Mucosa of rectum (tissue), 2 donors: ENCODE results near the gene EPHB2.
"Not testable (repeated sequence)": the region's sequence is repeated elsewhere in the genome, so short reads cannot be mapped to it uniquely, and the experiment has no call there.

Source experiments
- H3K27ac ChIP-seq, 2 donors: one replicate each; pipeline ENCODE4 v1.7.0; 2013; ENCODE audit warnings: inconsistent platforms in 2 of 2, low read depth in 2 of 2, low read length in 2 of 2
- H3K27me3 ChIP-seq, 2 donors: one replicate each; pipeline ENCODE4 v1.7.0; 2013; ENCODE audit warnings: low read length in 2 of 2; ENCODE audit not compliant: control insufficient read depth in 2 of 2, insufficient read depth in 2 of 2
- H3K36me3 ChIP-seq, 2 donors: one replicate each; pipeline ENCODE4 v1.7.0; 2013; ENCODE audit warnings: low read length in 2 of 2; ENCODE audit not compliant: control insufficient read depth in 2 of 2, insufficient read depth in 2 of 2
- H3K4me1 ChIP-seq, 2 donors: one replicate each; pipeline ENCODE4 v1.7.0; 2013; ENCODE audit warnings: low read length in 2 of 2, mild to moderate bottlenecking in 1 of 2; ENCODE audit not compliant: control insufficient read depth in 2 of 2, insufficient read depth in 2 of 2
- H3K4me3 ChIP-seq, 2 donors: one replicate each; pipeline ENCODE4 v1.7.0; 2013; ENCODE audit warnings: low read length in 2 of 2
- H3K9ac ChIP-seq, 2 donors: one replicate each; pipeline ENCODE4 v1.7.0; 2013; ENCODE audit warnings: low read length in 2 of 2, low read depth in 1 of 2, mild to moderate bottlenecking in 1 of 2
- H3K9me3 ChIP-seq, 2 donors: one replicate each; pipeline ENCODE4 v1.7.0; 2013; ENCODE audit warnings: low read length in 2 of 2; ENCODE audit not compliant: control insufficient read depth in 2 of 2
- donor health status: healthy.
- donor health status: Normal muscosa, but diverticular disease.

EPHB2 gene

DNA sequence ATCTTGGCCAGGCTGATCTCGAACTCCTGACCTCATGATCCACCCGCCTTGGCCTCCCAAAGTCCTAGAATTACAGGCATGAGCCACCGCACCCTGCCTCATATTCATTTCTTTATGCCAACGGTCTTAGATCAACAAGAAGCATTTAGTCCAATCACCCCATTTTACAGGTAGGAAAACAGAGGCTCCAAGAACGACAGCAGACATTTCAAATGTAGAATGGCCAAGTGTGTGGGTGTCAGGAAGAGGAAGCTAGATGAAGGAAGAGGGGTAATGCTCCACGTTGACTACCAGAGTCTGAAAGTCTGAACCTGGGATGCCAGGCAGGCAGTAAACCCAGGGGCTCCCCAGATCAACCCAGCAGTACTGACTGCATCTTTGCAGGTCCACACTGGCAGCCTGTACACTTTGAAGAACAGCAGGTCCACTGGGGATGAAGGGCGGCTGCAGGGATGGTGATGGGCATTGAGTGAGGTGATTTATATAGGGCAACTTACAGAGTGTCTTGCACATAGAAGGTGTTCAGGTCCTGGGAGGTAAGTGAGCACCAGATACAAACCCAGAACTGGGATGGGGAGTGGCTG is 120.2 kb downstream of the EPHB2 start:
- Histone ChIP-seq H3K9me3 (no peaks in the 10 kb centered on the region), H3K36me3 (peaks cover 2 to 4% of the 10 kb centered on the region in 2 donors), H3K4me1 (peaks cover 0 to 10% of the 10 kb centered on the region in 2 donors), H3K4me3 (no peak overlapping the region), H3K9ac (no peak overlapping the region), H3K27ac (no peak overlapping the region), H3K27me3 (no peaks in the 10 kb centered on the region)

DNA sequence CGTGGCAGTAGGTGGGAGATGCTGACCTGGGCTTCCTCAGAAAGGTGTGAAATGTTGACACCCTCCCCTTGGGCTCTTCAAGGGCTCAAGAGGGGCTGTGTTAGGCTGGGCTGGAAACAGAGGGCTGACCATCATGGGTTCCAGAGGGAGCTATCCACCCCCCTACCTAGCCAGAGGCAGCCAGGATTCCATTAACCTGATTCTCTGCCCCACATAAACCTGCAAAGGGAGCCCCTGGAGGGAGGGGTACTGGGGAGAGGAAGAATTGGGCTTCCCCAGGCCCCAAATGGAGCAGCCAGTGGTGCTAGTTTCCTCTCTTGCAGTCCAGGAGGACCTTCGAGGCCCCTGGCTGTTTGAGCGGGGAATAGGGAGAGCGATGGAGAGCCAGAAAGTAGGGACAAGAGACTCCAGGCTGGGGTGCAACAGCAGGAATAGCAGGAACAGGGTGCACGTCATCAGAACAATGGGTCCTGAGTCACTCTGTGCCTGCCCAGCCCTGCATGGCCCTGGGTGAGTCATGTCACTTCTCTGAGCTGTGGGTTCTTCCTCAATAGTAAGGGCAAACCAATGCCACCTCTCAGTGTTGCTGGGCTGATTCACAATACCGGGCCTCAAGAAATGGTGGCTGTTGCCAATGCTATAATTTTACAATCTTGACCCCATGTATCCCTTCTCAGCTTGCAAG is 121.2 kb downstream of the EPHB2 start:
- H3K9ac ChIP-seq = no peak overlapping the region
- peaks cover 0 to 10% of the 10 kb centered on the region in 2 donors for H3K4me1 ChIP-seq
- no peak overlapping the region for H3K27ac ChIP-seq
- H3K4me3 ChIP-seq = no peak overlapping the region
- no peaks in the 10 kb centered on the region for H3K9me3 ChIP-seq
- peaks cover 2 to 4% of the 10 kb centered on the region in 2 donors for H3K36me3 ChIP-seq
- no peaks in the 10 kb centered on the region for H3K27me3 ChIP-seq

DNA sequence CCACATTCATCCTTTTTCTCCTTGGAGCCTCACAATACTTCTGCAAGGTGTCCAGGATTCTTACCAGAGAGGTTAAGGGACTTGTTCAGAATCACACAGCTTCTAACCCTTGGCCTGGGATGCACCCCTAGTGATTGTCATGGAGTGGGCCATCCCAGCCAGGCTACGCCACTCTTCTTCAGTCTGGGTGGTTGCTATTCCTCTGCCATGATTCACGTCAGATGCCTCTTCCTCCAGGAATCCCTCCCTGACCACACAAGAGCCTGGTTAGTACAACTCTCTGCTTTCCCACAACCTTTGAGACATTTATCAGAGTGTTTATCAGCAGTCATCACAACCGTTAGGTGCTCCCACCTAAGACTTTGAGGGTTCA is 121.8 kb downstream of the EPHB2 start:
- Histone ChIP-seq H3K27ac (no peak overlapping the region), H3K9me3 (no peaks in the 10 kb centered on the region), H3K9ac (no peak overlapping the region), H3K4me1 (peaks cover 0 to 10% of the 10 kb centered on the region in 2 donors), H3K27me3 (no peaks in the 10 kb centered on the region), H3K4me3 (no peak overlapping the region), H3K36me3 (peaks cover 2 to 4% of the 10 kb centered on the region in 2 donors)

DNA sequence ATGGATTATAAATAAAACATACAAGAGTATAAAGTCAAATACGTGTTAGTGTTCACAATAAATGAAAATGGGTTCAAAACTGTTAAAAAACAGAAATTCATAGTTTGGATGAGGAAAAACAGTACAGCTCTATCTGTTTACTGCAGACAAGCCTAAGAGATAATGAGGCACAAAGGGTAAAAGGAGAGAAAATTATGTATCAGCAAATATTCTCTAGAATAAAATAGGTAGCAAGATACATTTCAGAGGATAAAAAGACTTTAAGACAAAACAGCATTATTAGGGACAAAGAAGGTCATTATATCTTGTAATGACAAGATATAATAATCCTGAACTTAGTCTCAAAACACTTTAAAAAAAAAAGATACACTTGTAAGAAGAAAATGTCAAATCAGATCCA is 123.1 kb downstream of the EPHB2 start:
- peaks cover 2 to 4% of the 10 kb centered on the region in 2 donors for H3K36me3 ChIP-seq
- H3K9me3 ChIP-seq = no peaks in the 10 kb centered on the region
- no peaks in the 10 kb centered on the region for H3K27me3 ChIP-seq
- H3K4me3 ChIP-seq = no peak overlapping the region
- no peak overlapping the region for H3K9ac ChIP-seq
- H3K4me1 ChIP-seq = peaks cover 0 to 10% of the 10 kb centered on the region in 2 donors
- H3K27ac ChIP-seq = no peak overlapping the region

DNA sequence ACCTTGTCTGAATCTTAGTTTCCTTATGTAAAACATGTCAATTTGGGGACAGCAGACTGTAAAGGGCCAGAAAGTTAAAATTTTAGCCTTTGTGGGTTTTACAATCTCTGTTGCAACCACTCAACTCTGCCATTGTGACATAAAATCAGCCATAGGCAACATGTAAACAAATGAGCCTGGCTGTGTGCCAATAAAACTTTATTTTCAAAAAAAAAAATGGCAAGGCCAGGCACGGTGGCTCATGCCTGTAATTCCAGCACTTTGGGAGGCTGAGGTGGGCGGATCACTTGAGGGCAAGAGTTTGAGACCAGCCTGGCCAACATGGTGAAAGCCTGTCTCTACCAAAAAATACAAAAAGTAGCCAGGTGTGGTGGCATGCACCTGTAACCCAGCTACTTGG is 123.8 kb downstream of the EPHB2 start:
- H3K9me3 ChIP-seq, H3K27ac ChIP-seq, H3K36me3 ChIP-seq, H3K27me3 ChIP-seq, H3K4me3 ChIP-seq, H3K4me1 ChIP-seq, H3K9ac ChIP-seq: not testable (repeated sequence)

DNA sequence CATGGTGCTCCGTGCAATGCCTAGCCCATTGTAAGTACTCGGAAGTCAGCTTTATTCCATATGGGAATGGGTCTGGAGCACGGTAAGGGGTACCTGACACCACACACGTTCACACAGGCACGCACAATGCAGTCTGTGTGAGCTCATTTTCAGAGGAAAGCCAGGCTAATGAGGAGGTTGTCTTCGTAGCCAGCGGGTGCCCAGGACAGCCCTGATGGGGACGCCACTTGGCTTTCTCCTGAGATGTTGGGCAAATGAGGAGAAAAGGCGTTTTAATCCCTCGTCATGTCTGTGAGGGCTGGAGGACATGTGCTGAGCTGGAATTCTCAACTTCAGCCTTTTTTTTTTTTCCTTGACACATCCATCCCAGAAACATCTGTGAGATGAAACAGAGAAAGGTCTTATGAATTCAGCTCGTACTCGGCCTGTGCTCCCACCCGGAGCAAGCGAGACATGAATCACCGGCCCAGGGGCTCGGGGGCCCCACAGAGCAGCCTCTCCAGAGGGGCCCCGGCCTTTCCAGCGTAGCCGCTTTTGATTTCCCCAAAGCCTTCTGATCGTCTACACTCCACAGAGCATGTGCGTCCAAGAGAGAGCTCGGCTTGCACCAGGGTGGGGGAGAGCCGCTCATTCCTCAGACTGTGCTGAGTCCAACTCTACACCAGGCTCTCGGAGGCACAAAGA is 125.1 kb downstream of the EPHB2 start:
- Histone ChIP-seq H3K9me3 (no peaks in the 10 kb centered on the region), H3K4me1 (peaks cover 0 to 10% of the 10 kb centered on the region in 2 donors), H3K27ac (no peak overlapping the region), H3K36me3 (peaks cover 4 to 6% of the 10 kb centered on the region in 2 donors), H3K4me3 (no peak overlapping the region), H3K27me3 (no peaks in the 10 kb centered on the region), H3K9ac (no peak overlapping the region)

DNA sequence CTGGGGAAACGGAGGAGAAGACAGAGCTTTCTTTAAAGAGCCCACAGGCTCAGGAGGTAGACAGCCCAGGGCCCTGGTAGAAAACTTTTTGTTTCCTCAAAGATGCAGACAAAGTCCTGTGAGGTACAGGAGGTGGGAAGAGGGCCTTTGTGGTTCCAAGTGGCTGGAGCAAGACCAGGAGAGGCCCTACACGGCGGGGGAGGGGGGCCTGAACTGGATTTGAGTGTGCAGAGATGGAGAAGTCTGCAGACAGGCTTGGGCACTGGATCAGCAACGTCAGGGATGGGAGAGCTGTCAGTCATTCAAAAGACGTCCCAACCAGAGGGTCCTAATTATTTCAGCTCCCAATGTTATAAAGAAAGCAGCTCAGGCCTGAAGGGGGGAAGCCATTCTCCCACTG is 126.2 kb downstream of the EPHB2 start:
- Histone ChIP-seq H3K9me3 (no peaks in the 10 kb centered on the region), H3K4me1 (peaks cover 0 to 6% of the 10 kb centered on the region in 2 donors), H3K27ac (no peak overlapping the region), H3K4me3 (no peak overlapping the region), H3K9ac (no peak overlapping the region), H3K27me3 (no peaks in the 10 kb centered on the region), H3K36me3 (peaks cover 4 to 6% of the 10 kb centered on the region in 2 donors)

DNA sequence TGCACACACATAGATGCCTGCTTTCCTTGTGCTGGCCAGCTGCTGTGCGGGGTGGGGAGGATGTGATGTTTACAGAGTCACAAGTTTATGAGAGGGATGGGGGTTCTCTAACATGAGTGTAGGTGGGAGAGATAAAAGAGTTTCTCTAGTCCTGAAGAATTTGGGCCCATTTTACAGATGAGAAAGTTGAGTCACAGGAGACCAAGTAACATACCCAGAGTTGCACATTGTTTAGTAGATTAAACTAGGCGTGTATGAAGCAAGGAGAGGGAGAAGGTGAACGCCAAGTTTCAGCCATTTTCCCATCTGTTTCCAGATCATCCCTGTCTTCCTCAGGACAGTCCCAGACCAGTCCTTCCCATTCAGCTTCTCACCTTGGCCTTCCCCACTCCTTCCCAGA is 126.7 kb downstream of the EPHB2 start:
- H3K9me3 ChIP-seq = no peaks in the 10 kb centered on the region
- H3K27me3 ChIP-seq = no peaks in the 10 kb centered on the region
- H3K27ac ChIP-seq = no peak overlapping the region
- peaks cover 4 to 6% of the 10 kb centered on the region in 2 donors for H3K36me3 ChIP-seq
- no peak overlapping the region for H3K4me3 ChIP-seq
- H3K4me1 ChIP-seq = peaks cover 0 to 3% of the 10 kb centered on the region in 2 donors
- no peak overlapping the region for H3K9ac ChIP-seq

DNA sequence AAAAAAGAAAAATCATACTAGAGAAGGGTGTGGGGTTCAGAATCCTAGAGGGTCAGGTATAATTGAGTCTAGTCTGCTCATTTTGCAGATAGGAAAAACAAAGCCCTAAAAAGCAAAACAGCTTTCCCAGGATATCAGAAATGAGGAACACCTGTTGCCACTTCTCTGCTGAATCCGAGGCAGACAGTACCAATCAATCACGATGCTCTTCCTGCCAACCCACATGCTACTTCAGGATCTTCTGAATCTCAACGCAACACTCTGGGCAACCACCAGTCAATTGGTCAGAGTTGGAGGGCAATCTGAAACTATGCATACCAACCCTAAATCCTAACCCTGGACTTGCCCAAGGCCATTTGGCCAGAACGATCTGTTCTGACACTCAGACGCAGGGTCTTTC is 128.3 kb downstream of the EPHB2 start:
- Histone ChIP-seq H3K4me3 (no peak overlapping the region), H3K9ac (no peak overlapping the region), H3K27me3 (no peaks in the 10 kb centered on the region), H3K27ac (no peak overlapping the region), H3K4me1 (no peaks in the 10 kb centered on the region), H3K9me3 (no peaks in the 10 kb centered on the region), H3K36me3 (peaks cover 6% of the 10 kb centered on the region in 2 donors)

DNA sequence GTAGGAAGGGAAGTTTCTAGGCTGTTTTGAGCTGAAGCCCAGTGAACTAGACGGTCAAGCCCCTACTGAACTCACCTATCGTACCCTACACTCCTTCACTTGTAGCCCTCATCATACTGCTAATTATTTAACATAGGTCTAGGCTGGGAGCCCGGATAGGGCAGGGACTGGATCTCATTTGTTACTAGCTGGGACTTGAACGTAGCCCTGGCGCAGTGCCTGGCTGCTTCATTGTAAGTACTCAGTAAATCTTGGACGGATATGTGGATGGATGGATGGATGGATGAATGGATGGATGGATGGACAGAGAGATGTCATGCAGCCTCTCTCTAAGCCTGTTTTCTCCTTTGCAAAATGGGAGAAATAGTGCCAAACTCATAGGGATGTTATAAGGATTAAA is 129.2 kb downstream of the EPHB2 start:
- no peaks in the 10 kb centered on the region for H3K27me3 ChIP-seq
- H3K4me3 ChIP-seq = no peak overlapping the region
- no peaks in the 10 kb centered on the region for H3K4me1 ChIP-seq
- peaks cover 6% of the 10 kb centered on the region in 2 donors for H3K36me3 ChIP-seq
- no peak overlapping the region for H3K9ac ChIP-seq
- no peak overlapping the region for H3K27ac ChIP-seq
- no peaks in the 10 kb centered on the region for H3K9me3 ChIP-seq
